HepG2 (cell line): Measurements from ENCODE around the gene GAL3ST2. TPM values are rescaled to one million over a fixed set of nuclear protein-coding genes. Genes with fewer than 3 reads are reported as not detected.

Source experiments
- ATF3 ChIP-seq: sonication (generic); formaldehyde crosslinking; IDR thresholded peaks from 2 replicates; pipeline ENCODE4 v1.4.0; 2020; ENCODE audit warnings: missing genetic modification reagents
- CAMTA2 ChIP-seq: sonication (generic); formaldehyde crosslinking; IDR thresholded peaks from 2 replicates; pipeline ENCODE4 v1.4.0; 2020; ENCODE audit warnings: mild to moderate bottlenecking, missing genetic modification reagents, borderline replicate concordance
- CREB1 ChIP-seq, 2 experiments: fragments of 450-650 bp in 1 of 2; IDR thresholded peaks; 2 replicates each; pipeline ENCODE4 v1.6.1; 2016 to 2017; ENCODE audit warnings: control low read depth in 1 of 2, mild to moderate bottlenecking in 1 of 2, missing compliant biosample characterization in 1 of 2, missing genetic modification characterization in 1 of 2
- EHMT2 ChIP-seq: fragments of 200-600 bp; sonication (generic); IDR thresholded peaks from 2 replicates; pipeline ENCODE4 v1.7.0; 2017; ENCODE audit warnings: antibody characterized with exemption, low read depth, low read length, borderline replicate concordance
- EZH2 ChIP-seq: conservative IDR thresholded peaks from 2 replicates; pipeline ENCODE4 v1.6.1; 2012; ENCODE audit warnings: mild to moderate bottlenecking, low read depth, low read length, moderate library complexity
- FOXO1 ChIP-seq: sonication (generic); formaldehyde crosslinking; IDR thresholded peaks from 2 replicates; pipeline ENCODE4 v1.4.0; 2020; ENCODE audit warnings: missing genetic modification reagents
- KAT2B ChIP-seq: fragments of 150-350 bp; IDR thresholded peaks from 2 replicates; pipeline ENCODE4 v1.6.1; 2014; ENCODE audit warnings: low read depth, low read length, borderline replicate concordance
- MLXIP ChIP-seq: sonication (generic); formaldehyde crosslinking; IDR thresholded peaks from 2 replicates; pipeline ENCODE4 v1.9.0; 2021; ENCODE audit warnings: missing genetic modification reagents, borderline replicate concordance
- MTA3 ChIP-seq: sonication (generic); formaldehyde crosslinking; IDR thresholded peaks from 2 replicates; pipeline ENCODE4 v1.4.0; 2020; ENCODE audit warnings: missing genetic modification reagents
- ZBTB43 ChIP-seq: sonication (generic); formaldehyde crosslinking; conservative IDR thresholded peaks from 2 replicates; pipeline ENCODE4 v1.4.0; 2020; ENCODE audit warnings: missing genetic modification reagents
- ZNF256 ChIP-seq: sonication (generic); formaldehyde crosslinking; conservative IDR thresholded peaks from 2 replicates; pipeline ENCODE4 v1.4.0; 2020; ENCODE audit warnings: missing genetic modification reagents
- ZNF407 ChIP-seq: sonication (generic); formaldehyde crosslinking; IDR thresholded peaks from one replicate; pipeline ENCODE4 v1.5.1; 2020; ENCODE audit warnings: mild to moderate bottlenecking, missing genetic modification reagents; ENCODE audit errors: not compliant biosample characterization
- ZNF576 ChIP-seq: sonication (generic); formaldehyde crosslinking; IDR thresholded peaks from 2 replicates; pipeline ENCODE4 v1.4.0; 2020; ENCODE audit warnings: mild to moderate bottlenecking, missing genetic modification reagents
- ZNF577 ChIP-seq: sonication (generic); formaldehyde crosslinking; IDR thresholded peaks from 2 replicates; pipeline ENCODE4 v1.4.0; 2020; ENCODE audit warnings: mild to moderate bottlenecking, low read depth, missing genetic modification reagents, borderline replicate concordance
- ZNF720 ChIP-seq: sonication (generic); formaldehyde crosslinking; IDR thresholded peaks from 2 replicates; pipeline ENCODE4 v1.4.0; 2020; ENCODE audit warnings: missing genetic modification reagents
- polyA plus RNA-seq, 8 experiments: library from polyadenylated mRNA; depleted of rRNA in 3 of 8; stranded (reverse) in 7 of 8; unstranded in 1 of 8; fragments of >200 nt; fragmentation: Illumina TruSeq in 4 of 8; extraction: Trizol in 4 of 8; gene quantifications; 2 replicates each; pipeline versions ENCODE4 v1.2.1 to v1.2.3, GENCODE V29; 2011 to 2016; ENCODE audit warnings: low read depth in 4 of 8, missing spikeins in 1 of 8, mixed read lengths in 1 of 8; ENCODE audit not compliant: insufficient read depth in 1 of 8
- total RNA-seq, 5 experiments: library from RNA; depleted of rRNA; stranded (reverse); fragments of >200 nt; fragmentation: Illumina TruSeq; extraction: Trizol; gene quantifications; 2 replicates each; pipeline ENCODE4 v1.2.3, GENCODE V29; 2016; ENCODE audit warnings: low read depth in 1 of 5

The GAL3ST2 gene
- total and polyA plus RNA-seq, 2 of the 13 experiments (the other 11 are each of a cell fraction or from before 2014, with no cell fraction given) = 0.17 to 0.20 TPM

- TF ChIP-seq EZH2 (peak; percentile 33; the same call in 1 of the 2 replicates), ZNF576 (CRISPR knock-in tag) (no peak), MLXIP (CRISPR knock-in tag) (no peak), EHMT2 (no peak), KAT2B (no peak), ZNF407 (CRISPR knock-in tag) (no peak), CAMTA2 (CRISPR knock-in tag) (peak; percentile 62; the same call in 1 of the 2 replicates), MTA3 (CRISPR knock-in tag) (no peak), CREB1 (IDR thresholded peaks at IDR 0.05) (no peak), CREB1 (CRISPR knock-in tag; IDR thresholded peaks at IDR 0.05) (no peak), ZBTB43 (no peak), FOXO1 (CRISPR knock-in tag) (0 out of 2 replicates have a peak, but pooled peaks have one; percentile 2), ZNF577 (no peak), ATF3 (no peak), ZNF256 (CRISPR knock-in tag) (no peak), ZNF720 (no peak)
Measured at GRCh38 chr2:241850544-241851324, 74.1 kb downstream of the GAL3ST2 start (continued).
